Neural crest cell (in vitro differentiated cells): ENCODE results near the gene DCX. TPM values are rescaled to one million over a fixed set of nuclear protein-coding genes. Genes with fewer than 3 reads are reported as not detected.
A peak's percentile ranks its signal among the peaks of the same experiment; 100 is the strongest.

Experiments
- DNase-seq: peaks from one replicate; pipeline ENCODE4 v3.0.0; 2021; ENCODE audit warnings: low read depth, mixed read lengths, low spot score
- H3K27ac Mint-ChIP-seq: one replicate; pipeline ENCODE4 v1.8.0; 2021; ENCODE audit warnings: mild to moderate bottlenecking, mixed read lengths; ENCODE audit not compliant: unreplicated experiment
- H3K27me3 Mint-ChIP-seq: 2 replicates; pipeline ENCODE4 v1.8.0; 2021; ENCODE audit warnings: low read depth, mild to moderate bottlenecking, mixed read lengths
- H3K36me3 Mint-ChIP-seq: 2 replicates; pipeline ENCODE4 v1.8.0; 2021; ENCODE audit warnings: low read depth, mild to moderate bottlenecking, mixed read lengths
- H3K4me1 Mint-ChIP-seq: 2 replicates; pipeline ENCODE4 v1.8.0; 2021; ENCODE audit warnings: mixed read lengths
- H3K4me3 Mint-ChIP-seq: one replicate; pipeline ENCODE4 v1.8.0; 2021; ENCODE audit warnings: mild to moderate bottlenecking, mixed read lengths
- H3K9me3 Mint-ChIP-seq: 2 replicates; pipeline ENCODE4 v1.8.0; 2021; ENCODE audit warnings: mixed read lengths
- total RNA-seq: library from RNA; stranded (reverse); gene quantifications from 2 replicates; pipeline ENCODE4 v1.2.1, GENCODE V29; 2021
- TF ChIP-seq, protein P1 (sequence below): fragments of 200-600 bp; sonication (generic); conservative IDR thresholded peaks from 2 replicates; pipeline ENCODE4 v1.5.0; 2021; ENCODE audit warnings: antibody characterized with exemption, mild to moderate bottlenecking

DCX gene
- total RNA-seq, 1 donor from 2014 or later, result 80.8 TPM

DNA sequence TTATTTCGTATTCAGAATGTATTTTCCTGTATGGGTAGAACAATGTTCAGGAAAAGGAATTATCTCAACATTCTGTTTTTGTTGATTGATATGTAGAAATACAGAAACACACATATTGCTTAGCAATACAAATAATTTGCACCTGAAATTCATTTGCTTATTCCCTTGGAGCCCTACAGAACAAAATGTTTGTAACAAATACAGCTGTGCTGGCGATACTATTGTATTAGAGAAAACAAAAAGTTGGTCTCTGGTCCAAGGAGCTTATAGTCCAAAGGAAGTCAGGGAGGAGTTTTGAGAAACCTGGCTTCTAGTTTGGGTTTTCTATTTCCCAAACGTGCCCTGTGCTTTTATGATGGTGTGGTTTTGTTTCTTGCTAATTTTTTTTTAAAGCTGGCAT lies 104.0 kb downstream of the DCX start:
- Mint-ChIP-seq H3K36me3 (peaks cover 6% of the 10 kb centered on the region), H3K9me3 (peaks cover under 1% of the 10 kb centered on the region), H3K4me1 (peaks cover 27% of the 10 kb centered on the region), H3K4me3 (no peak overlapping the region), H3K27ac (peak overlapping the region; percentile 64), H3K27me3 (no peaks in the 10 kb centered on the region)
- TF ChIP-seq, protein P1, sequence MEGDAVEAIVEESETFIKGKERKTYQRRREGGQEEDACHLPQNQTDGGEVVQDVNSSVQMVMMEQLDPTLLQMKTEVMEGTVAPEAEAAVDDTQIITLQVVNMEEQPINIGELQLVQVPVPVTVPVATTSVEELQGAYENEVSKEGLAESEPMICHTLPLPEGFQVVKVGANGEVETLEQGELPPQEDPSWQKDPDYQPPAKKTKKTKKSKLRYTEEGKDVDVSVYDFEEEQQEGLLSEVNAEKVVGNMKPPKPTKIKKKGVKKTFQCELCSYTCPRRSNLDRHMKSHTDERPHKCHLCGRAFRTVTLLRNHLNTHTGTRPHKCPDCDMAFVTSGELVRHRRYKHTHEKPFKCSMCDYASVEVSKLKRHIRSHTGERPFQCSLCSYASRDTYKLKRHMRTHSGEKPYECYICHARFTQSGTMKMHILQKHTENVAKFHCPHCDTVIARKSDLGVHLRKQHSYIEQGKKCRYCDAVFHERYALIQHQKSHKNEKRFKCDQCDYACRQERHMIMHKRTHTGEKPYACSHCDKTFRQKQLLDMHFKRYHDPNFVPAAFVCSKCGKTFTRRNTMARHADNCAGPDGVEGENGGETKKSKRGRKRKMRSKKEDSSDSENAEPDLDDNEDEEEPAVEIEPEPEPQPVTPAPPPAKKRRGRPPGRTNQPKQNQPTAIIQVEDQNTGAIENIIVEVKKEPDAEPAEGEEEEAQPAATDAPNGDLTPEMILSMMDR, result no peak
- DNase-seq, result no peak

DNA sequence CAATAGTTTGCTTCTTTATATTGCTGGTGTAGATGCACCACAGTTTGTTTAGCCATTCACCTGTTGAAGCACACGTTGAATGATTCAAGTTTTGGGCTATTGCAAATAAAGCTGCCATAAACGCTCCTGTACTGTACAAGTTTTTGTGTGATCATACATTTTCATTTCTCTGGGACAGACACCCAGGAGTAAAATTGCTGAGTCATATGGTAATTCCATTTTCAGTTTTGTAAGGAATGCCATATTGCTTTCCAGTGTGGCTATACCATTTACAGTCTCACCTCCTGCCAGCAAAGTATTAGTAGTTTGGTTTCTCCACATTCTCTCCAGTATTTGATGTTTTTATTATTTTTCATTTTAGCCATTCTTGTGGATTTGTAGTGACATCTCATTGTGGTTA lies 109.7 kb downstream of the DCX start:
- no peak for DNase-seq
- TF ChIP-seq, protein P1, result no peak
- H3K27me3 Mint-ChIP-seq, result no peaks in the 10 kb centered on the region
- no peak overlapping the region for H3K27ac Mint-ChIP-seq
- peaks cover 5% of the 10 kb centered on the region for H3K36me3 Mint-ChIP-seq
- H3K4me1 Mint-ChIP-seq, result peaks cover 10% of the 10 kb centered on the region
- peaks cover 2% of the 10 kb centered on the region for H3K9me3 Mint-ChIP-seq
- no peak overlapping the region for H3K4me3 Mint-ChIP-seq

- DNase-seq, result no peak
- no peaks in the 10 kb centered on the region for H3K4me1 Mint-ChIP-seq
- no peaks in the 10 kb centered on the region for H3K27me3 Mint-ChIP-seq
- no peak overlapping the region for H3K4me3 Mint-ChIP-seq
- no peaks in the 10 kb centered on the region for H3K36me3 Mint-ChIP-seq
- no peak overlapping the region for H3K27ac Mint-ChIP-seq
- TF ChIP-seq, protein P1, result no peak
- H3K9me3 Mint-ChIP-seq, result peaks cover 3% of the 10 kb centered on the region
Measured at GRCh38 chrX:111288841-111289240, 123.2 kb downstream of the DCX start.

- Mint-ChIP-seq H3K36me3 (no peaks in the 10 kb centered on the region), H3K27me3 (no peaks in the 10 kb centered on the region), H3K9me3 (peaks cover 3% of the 10 kb centered on the region), H3K27ac (no peak overlapping the region), H3K4me3 (no peak overlapping the region), H3K4me1 (no peaks in the 10 kb centered on the region)
- TF ChIP-seq, protein P1, result no peak
- no peak for DNase-seq
Measured at GRCh38 chrX:111284631-111285293, 127.2 kb downstream of the DCX start.

- TF ChIP-seq, protein P1, result no peak
- H3K4me3 Mint-ChIP-seq, result no peak overlapping the region
- H3K9me3 Mint-ChIP-seq, result peaks cover 3% of the 10 kb centered on the region
- H3K36me3 Mint-ChIP-seq, result no peaks in the 10 kb centered on the region
- no peak overlapping the region for H3K27ac Mint-ChIP-seq
- no peak for DNase-seq
- no peaks in the 10 kb centered on the region for H3K27me3 Mint-ChIP-seq
- H3K4me1 Mint-ChIP-seq, result no peaks in the 10 kb centered on the region
Measured at GRCh38 chrX:111283446-111283845, 128.5 kb downstream of the DCX start.
